Mesenchymal stem cell (in vitro differentiated cells and primary cell): ENCODE measurements around the gene CFAP99.
A peak's percentile ranks its signal among the peaks of the same experiment; 100 is the strongest.

Experiments
- DNase-seq: peaks from one replicate; pipeline ENCODE4 v3.0.0-alpha.2; 2013
- H2AFZ ChIP-seq: one replicate; pipeline ENCODE4 v1.6.1; 2013; ENCODE audit warnings: low read depth, mild to moderate bottlenecking, control low read depth, inconsistent platforms, low read length, moderate library complexity
- H2AK5ac ChIP-seq: 2 replicates; pipeline ENCODE4 v1.6.1; 2013; ENCODE audit warnings: low read length, moderate library complexity, mild to moderate bottlenecking, inconsistent platforms; ENCODE audit not compliant: severe bottlenecking
- H2BK120ac ChIP-seq: one replicate; pipeline ENCODE4 v1.6.1; 2013; ENCODE audit warnings: low read depth, mild to moderate bottlenecking, inconsistent platforms, low read length, moderate library complexity
- H2BK12ac ChIP-seq, 2 experiments: one replicate each; pipeline ENCODE4 v1.6.1; 2013; ENCODE audit warnings: inconsistent platforms in 2 of 2, low read length in 2 of 2, mild to moderate bottlenecking in 2 of 2, moderate library complexity in 2 of 2, control low read depth in 1 of 2
- H2BK15ac ChIP-seq: one replicate; pipeline ENCODE4 v1.6.1; 2013; ENCODE audit warnings: mild to moderate bottlenecking, low read depth, inconsistent platforms; ENCODE audit not compliant: poor library complexity, severe bottlenecking
- H2BK5ac ChIP-seq: 2 replicates; pipeline ENCODE4 v1.6.1; 2013; ENCODE audit warnings: low read depth, mild to moderate bottlenecking, low read length, control low read depth, inconsistent platforms; ENCODE audit not compliant: poor library complexity, severe bottlenecking
- H3K14ac ChIP-seq, 2 experiments: one replicate each; pipeline ENCODE4 v1.6.1; 2013; ENCODE audit warnings: inconsistent platforms in 2 of 2, low read length in 2 of 2, control low read depth in 1 of 2, mild to moderate bottlenecking in 1 of 2, moderate library complexity in 1 of 2
- H3K18ac ChIP-seq, 2 experiments: one replicate each; pipeline ENCODE4 v1.6.1; 2013; ENCODE audit warnings: inconsistent platforms in 2 of 2, low read length in 2 of 2, control low read depth in 1 of 2, low read depth in 1 of 2, mild to moderate bottlenecking in 1 of 2
- H3K23ac ChIP-seq, 2 experiments: one replicate each; pipeline ENCODE4 v1.6.1; 2013; ENCODE audit warnings: inconsistent platforms in 2 of 2, low read length in 2 of 2, mild to moderate bottlenecking in 2 of 2, moderate library complexity in 2 of 2, control low read depth in 1 of 2
- H3K27ac ChIP-seq: 2 replicates; pipeline ENCODE4 v1.5.1; 2013; ENCODE audit warnings: mild to moderate bottlenecking, moderate library complexity, low read length, control low read depth, inconsistent platforms; ENCODE audit not compliant: poor library complexity, severe bottlenecking
- H3K27me3 ChIP-seq, 2 experiments: 2 replicates each; pipeline versions ENCODE4 v1.6.1 to v1.7.0; 2013; ENCODE audit warnings: low read length in 2 of 2, mild to moderate bottlenecking in 2 of 2, moderate library complexity in 2 of 2, control low read depth in 1 of 2, inconsistent platforms in 1 of 2; ENCODE audit not compliant: control insufficient read depth in 1 of 2, insufficient read depth in 1 of 2
- H3K36me3 ChIP-seq, 2 experiments: 2 replicates each; pipeline versions ENCODE4 v1.6.1 to v1.7.0; 2013; ENCODE audit warnings: low read length in 2 of 2, control low read depth in 1 of 2, inconsistent platforms in 1 of 2, low read depth in 1 of 2, mild to moderate bottlenecking in 1 of 2; ENCODE audit not compliant: insufficient read depth in 2 of 2, control insufficient read depth in 1 of 2
- H3K4ac ChIP-seq, 2 experiments: one replicate each; pipeline ENCODE4 v1.6.1; 2013; ENCODE audit warnings: inconsistent platforms in 2 of 2, low read length in 2 of 2, mild to moderate bottlenecking in 2 of 2, moderate library complexity in 2 of 2, control low read depth in 1 of 2, low read depth in 1 of 2
- H3K4me1 ChIP-seq: 2 replicates; pipeline ENCODE4 v1.6.1; 2013; ENCODE audit warnings: low read depth, low read length, control low read depth; ENCODE audit not compliant: control insufficient read depth, insufficient read depth
- H3K4me2 ChIP-seq: 2 replicates; pipeline ENCODE4 v1.6.1; 2013; ENCODE audit warnings: low read length, mild to moderate bottlenecking, inconsistent platforms; ENCODE audit not compliant: poor library complexity, severe bottlenecking
- H3K4me3 ChIP-seq, 2 experiments: 2 replicates each; pipeline versions ENCODE4 v1.5.1 to v1.7.0; 2013; ENCODE audit warnings: low read length in 2 of 2, mild to moderate bottlenecking in 2 of 2, control low read depth in 1 of 2, low read depth in 1 of 2; ENCODE audit not compliant: insufficient read depth in 1 of 2
- H3K79me1 ChIP-seq: replicated peaks from 2 replicates; pipeline ENCODE4 v1.6.1; 2013; ENCODE audit warnings: mild to moderate bottlenecking, control low read depth, low read length, inconsistent platforms; ENCODE audit not compliant: poor library complexity, severe bottlenecking
- H3K9ac ChIP-seq: 2 replicates; pipeline ENCODE4 v1.7.0; 2013; ENCODE audit warnings: mild to moderate bottlenecking, low read length, moderate library complexity
- H3K9me3 ChIP-seq: 2 replicates; pipeline ENCODE4 v1.7.0; 2013; ENCODE audit warnings: mild to moderate bottlenecking, low read length; ENCODE audit not compliant: control insufficient read depth
- H4K8ac ChIP-seq: one replicate; pipeline ENCODE4 v1.6.1; 2013; ENCODE audit warnings: inconsistent platforms, mild to moderate bottlenecking, low read length, moderate library complexity
- H4K91ac ChIP-seq: one replicate; pipeline ENCODE4 v1.6.1; 2013; ENCODE audit warnings: mild to moderate bottlenecking, low read length, inconsistent platforms
- WGBS: methylation state at CpG from one replicate; pipeline ENCODE4 v1.1.7; 2013; ENCODE audit warnings: mixed read lengths; 5-methylcytosine and 5-hydroxymethylcytosine counted together

CFAP99 gene

GRCh38 chr4:2458546-2459491 lies 40.1 kb downstream of the CFAP99 start:
- Histone ChIP-seq H3K4me3 (no peak overlapping the region), H2AFZ (no peak overlapping the region), H2AK5ac (no peak overlapping the region), H3K36me3 (no peaks in the 10 kb centered on the region), H3K27ac (no peak overlapping the region), H2BK12ac (no peak overlapping the region), H3K23ac (no peak overlapping the region), H4K91ac (no peak overlapping the region), H2BK5ac (no peak overlapping the region), H3K14ac (peak overlapping the region in 1 of 2 experiments; percentile 39), H4K8ac (no peak overlapping the region), H3K4me2 (no peak overlapping the region), H3K9me3 (no peaks in the 10 kb centered on the region), H2BK15ac (no peak overlapping the region), H3K79me1 (no peaks in the 10 kb centered on the region), H3K9ac (no peak overlapping the region), H3K4ac (no peak overlapping the region), H2BK120ac (no peak overlapping the region), H3K4me1 (peaks cover 9% of the 10 kb centered on the region), H3K27me3 (peaks cover 13 to 21% of the 10 kb centered on the region in 2 experiments), H3K18ac (no peak overlapping the region)
- WGBS, result 89% methylated on average over 38 of the region's 38 CpGs
- DNase-seq, result no peak

GRCh38 chr4:2459589-2460349 lies 41.0 kb downstream of the CFAP99 start:
- H3K4me3 ChIP-seq, result no peak overlapping the region
- H3K9ac ChIP-seq, result no peak overlapping the region
- H4K91ac ChIP-seq, result no peak overlapping the region
- H2BK12ac ChIP-seq, result no peak overlapping the region
- no peak overlapping the region for H2BK15ac ChIP-seq
- H3K14ac ChIP-seq, result no peak overlapping the region
- H3K4me2 ChIP-seq, result no peak overlapping the region
- peaks cover 2% of the 10 kb centered on the region in 2 experiments for H3K36me3 ChIP-seq
- H3K27me3 ChIP-seq, result peaks cover 13 to 21% of the 10 kb centered on the region in 2 experiments
- H2BK120ac ChIP-seq, result no peak overlapping the region
- no peak overlapping the region for H3K23ac ChIP-seq
- H3K4me1 ChIP-seq, result peaks cover 9% of the 10 kb centered on the region
- no peak for DNase-seq
- 90% methylated on average over 18 of the region's 19 CpGs for WGBS
- no peak overlapping the region for H2BK5ac ChIP-seq
- no peak overlapping the region for H3K27ac ChIP-seq
- H2AK5ac ChIP-seq, result no peak overlapping the region
- no peak overlapping the region for H3K4ac ChIP-seq
- H3K79me1 ChIP-seq, result no peaks in the 10 kb centered on the region
- H4K8ac ChIP-seq, result no peak overlapping the region
- no peak overlapping the region for H3K18ac ChIP-seq
- H3K9me3 ChIP-seq, result no peaks in the 10 kb centered on the region
- no peak overlapping the region for H2AFZ ChIP-seq

GRCh38 chr4:2461246-2461960 lies 42.6 kb downstream of the CFAP99 start:
- Histone ChIP-seq H3K9ac (no peak overlapping the region), H3K27me3 (peaks cover 13 to 21% of the 10 kb centered on the region in 2 experiments), H3K36me3 (peaks cover 6% of the 10 kb centered on the region in 2 experiments), H4K91ac (no peak overlapping the region), H2BK5ac (no peak overlapping the region), H3K4ac (no peak overlapping the region), H3K9me3 (no peaks in the 10 kb centered on the region), H2BK12ac (no peak overlapping the region), H3K18ac (no peak overlapping the region), H3K4me1 (peaks cover 9% of the 10 kb centered on the region), H3K4me3 (no peak overlapping the region), H3K4me2 (no peak overlapping the region), H4K8ac (no peak overlapping the region), H2AFZ (no peak overlapping the region), H3K23ac (no peak overlapping the region), H2BK15ac (no peak overlapping the region), H2BK120ac (no peak overlapping the region), H3K14ac (no peak overlapping the region), H3K27ac (no peak overlapping the region), H3K79me1 (no peaks in the 10 kb centered on the region), H2AK5ac (no peak overlapping the region)
- WGBS, result 88% methylated on average over 14 of the region's 15 CpGs
- no peak for DNase-seq
